Measurements from ENCODE around the gene ZNF276.

DNA sequence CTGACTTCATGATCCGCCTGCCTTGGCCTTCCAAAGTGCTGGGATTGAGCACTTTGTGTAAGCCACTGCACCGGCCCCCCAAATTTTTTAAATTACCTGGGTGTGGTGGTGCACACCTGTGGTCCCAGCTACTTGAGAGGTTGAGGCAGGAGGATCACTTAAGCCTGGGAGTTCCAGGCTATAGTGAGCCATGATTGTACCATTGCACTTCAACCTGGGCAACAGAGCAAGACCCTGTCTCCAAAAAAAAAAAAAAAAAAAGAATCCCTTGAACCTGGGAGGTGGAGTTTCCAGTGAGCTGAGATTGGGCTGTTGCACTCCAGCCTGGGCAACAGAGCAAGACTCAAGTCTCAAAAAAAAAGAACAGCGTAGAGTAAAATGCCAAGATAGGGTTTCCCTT is 15.2 kb downstream of the ZNF276 start:
- TF ChIP-seq, protein P1, sequence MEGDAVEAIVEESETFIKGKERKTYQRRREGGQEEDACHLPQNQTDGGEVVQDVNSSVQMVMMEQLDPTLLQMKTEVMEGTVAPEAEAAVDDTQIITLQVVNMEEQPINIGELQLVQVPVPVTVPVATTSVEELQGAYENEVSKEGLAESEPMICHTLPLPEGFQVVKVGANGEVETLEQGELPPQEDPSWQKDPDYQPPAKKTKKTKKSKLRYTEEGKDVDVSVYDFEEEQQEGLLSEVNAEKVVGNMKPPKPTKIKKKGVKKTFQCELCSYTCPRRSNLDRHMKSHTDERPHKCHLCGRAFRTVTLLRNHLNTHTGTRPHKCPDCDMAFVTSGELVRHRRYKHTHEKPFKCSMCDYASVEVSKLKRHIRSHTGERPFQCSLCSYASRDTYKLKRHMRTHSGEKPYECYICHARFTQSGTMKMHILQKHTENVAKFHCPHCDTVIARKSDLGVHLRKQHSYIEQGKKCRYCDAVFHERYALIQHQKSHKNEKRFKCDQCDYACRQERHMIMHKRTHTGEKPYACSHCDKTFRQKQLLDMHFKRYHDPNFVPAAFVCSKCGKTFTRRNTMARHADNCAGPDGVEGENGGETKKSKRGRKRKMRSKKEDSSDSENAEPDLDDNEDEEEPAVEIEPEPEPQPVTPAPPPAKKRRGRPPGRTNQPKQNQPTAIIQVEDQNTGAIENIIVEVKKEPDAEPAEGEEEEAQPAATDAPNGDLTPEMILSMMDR (IDR thresholded peaks at IDR 0.05), result no peak
- no peak for TF ChIP-seq POLR2A (IDR thresholded peaks at IDR 0.05)
